Stimulated activated CD8-positive, alpha-beta memory T cell treated with anti-CD3 and anti-CD28 coated beads, Interleukin-7, amount 100 ng/mL, for 1 hour (primary cell): ENCODE results near the gene GLP1R.

Experiments
- DNase-seq, 2 donors: peaks; one replicate each; pipeline ENCODE4 v3.0.0-alpha.2; 2020; ENCODE audit warnings: low read depth in 2 of 2

The GLP1R gene

GRCh38 chr6:39086294-39086693 lies 37.7 kb downstream of the GLP1R start:
- DNase-seq: no peak

- DNase-seq: no peak
These were observed 38.1 kb downstream of the GLP1R start for GRCh38 chr6:39086711-39087110.

GRCh38 chr6:39087197-39087596 lies 38.6 kb downstream of the GLP1R start:
- DNase-seq: no peak

- no peak for DNase-seq
These were observed 39.8 kb downstream of the GLP1R start for GRCh38 chr6:39088331-39088730.

- DNase-seq: no peak
These were observed 41.5 kb downstream of the GLP1R start for GRCh38 chr6:39090036-39090435.

- no peak for DNase-seq
These were observed 42.6 kb downstream of the GLP1R start for GRCh38 chr6:39091220-39091619.

GRCh38 chr6:39092124-39092523 lies 43.5 kb downstream of the GLP1R start:
- DNase-seq: no peak

- no peak for DNase-seq
These were observed 44.6 kb downstream of the GLP1R start for GRCh38 chr6:39093149-39093708.

GRCh38 chr6:39095578-39095977 lies 47.0 kb downstream of the GLP1R start:
- DNase-seq: no peak

GRCh38 chr6:39100358-39100757 lies 51.8 kb downstream of the GLP1R start:
- DNase-seq: no peak

GRCh38 chr6:39102071-39102820 lies 53.7 kb downstream of the GLP1R start:
- DNase-seq: no peak

GRCh38 chr6:39102821-39103136 lies 54.2 kb downstream of the GLP1R start:
- DNase-seq: no peak

- no peak for DNase-seq
These were observed 55.9 kb downstream of the GLP1R start for GRCh38 chr6:39104528-39104927.

GRCh38 chr6:39107034-39107433 lies 58.5 kb downstream of the GLP1R start:
- DNase-seq: no peak

- no peak for DNase-seq
These were observed 59.1 kb downstream of the GLP1R start for GRCh38 chr6:39107641-39108040.

GRCh38 chr6:39108041-39108839 lies 59.7 kb downstream of the GLP1R start:
- no peak for DNase-seq

GRCh38 chr6:39111280-39111679 lies 62.7 kb downstream of the GLP1R start:
- no peak for DNase-seq

GRCh38 chr6:39113788-39114187 lies 65.2 kb downstream of the GLP1R start:
- DNase-seq: no peak

- DNase-seq: no peak
These were observed 65.8 kb downstream of the GLP1R start for GRCh38 chr6:39114388-39114703.

GRCh38 chr6:39114704-39115599 lies 66.4 kb downstream of the GLP1R start, which contains the start of gene SAYSD1:
TSS of gene SAYSD1 (minus strand) at chr6:39115186. CDS start at chr6:39115089, 97 bp downstream.
- peak; percentile 83 to 84 for DNase-seq

- no peak for DNase-seq
These were observed 70.3 kb downstream of the GLP1R start for GRCh38 chr6:39118921-39119320.

GRCh38 chr6:39124114-39124513 lies 75.5 kb downstream of the GLP1R start:
- no peak for DNase-seq
